ENCODE results near the gene HTT. TPM values are rescaled to one million over a fixed set of nuclear protein-coding genes. Genes with fewer than 3 reads are reported as not detected.

HTT gene
- total RNA-seq, 1 donor from 2014 or later: 38.5 TPM

GRCh38 chr4:3070709-3071500 lies 3.6 kb upstream of the HTT start:
- no peak for DNase-seq (ENCODE audit: low spot score)
- peaks cover 4% of the 10 kb centered on the region for H3K4me1 Mint-ChIP-seq (ENCODE audit: low read depth)
- H3K27ac Mint-ChIP-seq (ENCODE audit: unreplicated experiment): no peak overlapping the region
- peaks cover 5% of the 10 kb centered on the region for H3K9me3 Mint-ChIP-seq (ENCODE audit: low read depth)
- no peak overlapping the region for H3K4me3 Mint-ChIP-seq (ENCODE audit: unreplicated experiment)
- peaks cover 2% of the 10 kb centered on the region for H3K36me3 Mint-ChIP-seq (ENCODE audit: low read depth)
- TF ChIP-seq, protein P1, sequence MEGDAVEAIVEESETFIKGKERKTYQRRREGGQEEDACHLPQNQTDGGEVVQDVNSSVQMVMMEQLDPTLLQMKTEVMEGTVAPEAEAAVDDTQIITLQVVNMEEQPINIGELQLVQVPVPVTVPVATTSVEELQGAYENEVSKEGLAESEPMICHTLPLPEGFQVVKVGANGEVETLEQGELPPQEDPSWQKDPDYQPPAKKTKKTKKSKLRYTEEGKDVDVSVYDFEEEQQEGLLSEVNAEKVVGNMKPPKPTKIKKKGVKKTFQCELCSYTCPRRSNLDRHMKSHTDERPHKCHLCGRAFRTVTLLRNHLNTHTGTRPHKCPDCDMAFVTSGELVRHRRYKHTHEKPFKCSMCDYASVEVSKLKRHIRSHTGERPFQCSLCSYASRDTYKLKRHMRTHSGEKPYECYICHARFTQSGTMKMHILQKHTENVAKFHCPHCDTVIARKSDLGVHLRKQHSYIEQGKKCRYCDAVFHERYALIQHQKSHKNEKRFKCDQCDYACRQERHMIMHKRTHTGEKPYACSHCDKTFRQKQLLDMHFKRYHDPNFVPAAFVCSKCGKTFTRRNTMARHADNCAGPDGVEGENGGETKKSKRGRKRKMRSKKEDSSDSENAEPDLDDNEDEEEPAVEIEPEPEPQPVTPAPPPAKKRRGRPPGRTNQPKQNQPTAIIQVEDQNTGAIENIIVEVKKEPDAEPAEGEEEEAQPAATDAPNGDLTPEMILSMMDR (IDR thresholded peaks at IDR 0.05): no peak
- H3K27me3 Mint-ChIP-seq (ENCODE audit: low read depth): peaks cover 4% of the 10 kb centered on the region

DNA sequence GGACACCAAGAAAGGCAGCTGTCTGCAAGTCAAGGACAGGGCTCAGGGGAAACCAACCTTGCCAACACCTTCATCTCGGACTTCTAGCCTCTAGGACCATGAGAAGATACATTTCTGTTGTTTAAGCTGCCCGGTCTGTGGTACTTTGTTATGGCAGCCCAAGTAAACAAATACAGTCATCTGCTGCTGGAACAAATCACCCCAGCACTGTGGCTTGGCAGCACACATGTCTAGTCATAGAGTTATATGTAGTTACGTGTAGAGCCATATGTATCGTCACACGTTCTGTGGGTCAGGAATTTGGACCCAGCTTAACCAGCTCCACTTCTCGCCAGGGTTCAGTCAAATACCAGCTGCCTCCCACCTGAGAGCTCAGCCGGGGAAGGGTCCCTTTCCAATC lies 2.7 kb upstream of the HTT start:
- Mint-ChIP-seq H3K9me3 (ENCODE audit: low read depth) (peaks cover 1% of the 10 kb centered on the region), H3K27ac (ENCODE audit: unreplicated experiment) (no peak overlapping the region), H3K4me3 (ENCODE audit: unreplicated experiment) (no peak overlapping the region), H3K36me3 (ENCODE audit: low read depth) (peaks cover 2% of the 10 kb centered on the region), H3K27me3 (ENCODE audit: low read depth) (peaks cover 2% of the 10 kb centered on the region), H3K4me1 (ENCODE audit: low read depth) (peaks cover 13% of the 10 kb centered on the region)
- TF ChIP-seq, protein P1 (IDR thresholded peaks at IDR 0.05): no peak
- no peak for DNase-seq (ENCODE audit: low spot score)

DNA sequence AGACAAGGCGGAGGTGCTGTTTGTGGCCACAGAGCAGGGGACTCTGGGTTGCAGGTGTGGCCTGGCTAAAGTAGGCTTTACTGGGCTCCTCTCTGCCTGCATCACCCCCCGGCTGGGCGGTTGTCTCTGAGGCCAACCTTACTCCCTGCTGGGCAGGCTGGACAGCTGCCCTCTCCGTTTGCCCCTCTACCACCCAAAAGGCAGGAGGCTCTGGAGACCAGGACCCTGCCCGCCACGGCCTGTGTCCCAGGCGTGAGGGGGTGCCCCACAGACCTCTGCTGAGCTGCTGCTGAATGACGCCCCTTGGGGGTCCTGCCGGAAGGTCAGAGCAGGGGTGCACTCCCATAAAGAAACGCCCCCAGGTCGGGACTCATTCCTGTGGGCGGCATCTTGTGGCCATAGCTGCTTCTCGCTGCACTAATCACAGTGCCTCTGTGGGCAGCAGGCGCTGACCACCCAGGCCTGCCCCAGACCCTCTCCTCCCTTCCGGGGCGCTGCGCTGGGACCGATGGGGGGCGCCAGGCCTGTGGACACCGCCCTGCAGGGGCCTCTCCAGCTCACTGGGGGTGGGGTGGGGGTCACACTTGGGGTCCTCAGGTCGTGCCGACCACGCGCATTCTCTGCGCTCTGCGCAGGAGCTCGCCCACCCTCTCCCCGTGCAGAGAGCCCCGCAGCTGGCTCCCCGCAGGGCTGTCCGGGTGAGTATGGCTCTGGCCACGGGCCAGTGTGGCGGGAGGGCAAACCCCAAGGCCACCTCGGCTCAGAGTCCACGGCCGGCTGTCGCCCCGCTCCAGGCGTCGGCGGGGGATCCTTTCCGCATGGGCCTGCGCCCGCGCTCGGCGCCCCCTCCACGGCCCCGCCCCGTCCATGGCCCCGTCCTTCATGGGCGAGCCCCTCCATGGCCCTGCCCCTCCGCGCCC lies 1.1 kb upstream of the HTT start:
- no peak overlapping the region for H3K27ac Mint-ChIP-seq (ENCODE audit: unreplicated experiment)
- TF ChIP-seq, protein P1 (IDR thresholded peaks at IDR 0.05): peak; percentile 60
- DNase-seq (ENCODE audit: low spot score): peak; percentile 93
- H3K27me3 Mint-ChIP-seq (ENCODE audit: low read depth): no peaks in the 10 kb centered on the region
- no peaks in the 10 kb centered on the region for H3K36me3 Mint-ChIP-seq (ENCODE audit: low read depth)
- H3K9me3 Mint-ChIP-seq (ENCODE audit: low read depth): no peaks in the 10 kb centered on the region
- peak overlapping the region; percentile 51 for H3K4me3 Mint-ChIP-seq (ENCODE audit: unreplicated experiment)
- H3K4me1 Mint-ChIP-seq (ENCODE audit: low read depth): peaks cover 23% of the 10 kb centered on the region

GRCh38 chr4:3074846-3075651 lies 568 bp downstream of the HTT start:
- H3K36me3 Mint-ChIP-seq (ENCODE audit: low read depth): no peaks in the 10 kb centered on the region
- H3K27me3 Mint-ChIP-seq (ENCODE audit: low read depth): no peaks in the 10 kb centered on the region
- no peaks in the 10 kb centered on the region for H3K9me3 Mint-ChIP-seq (ENCODE audit: low read depth)
- peak overlapping the region; percentile 98 for H3K27ac Mint-ChIP-seq (ENCODE audit: unreplicated experiment)
- H3K4me1 Mint-ChIP-seq (ENCODE audit: low read depth): peaks cover 23% of the 10 kb centered on the region
- TF ChIP-seq, protein P1 (IDR thresholded peaks at IDR 0.05): no peak
- no peak for DNase-seq (ENCODE audit: low spot score)
- H3K4me3 Mint-ChIP-seq (ENCODE audit: unreplicated experiment): peak overlapping the region; percentile 94

GRCh38 chr4:3075652-3075981 lies 1.1 kb downstream of the HTT start:
- Mint-ChIP-seq H3K27ac (ENCODE audit: unreplicated experiment) (peak overlapping the region; percentile 98), H3K4me1 (ENCODE audit: low read depth) (peaks cover 23% of the 10 kb centered on the region), H3K27me3 (ENCODE audit: low read depth) (no peaks in the 10 kb centered on the region), H3K9me3 (ENCODE audit: low read depth) (no peaks in the 10 kb centered on the region), H3K36me3 (ENCODE audit: low read depth) (no peaks in the 10 kb centered on the region), H3K4me3 (ENCODE audit: unreplicated experiment) (peak overlapping the region; percentile 94)
- DNase-seq (ENCODE audit: low spot score): no peak
- TF ChIP-seq, protein P1 (IDR thresholded peaks at IDR 0.05): no peak

Data from chondrocyte (in vitro differentiated cells).